Upper lobe of left lung (tissue), 6 donors: ENCODE results near the gene PYDC1. TPM values are rescaled to one million over a fixed set of nuclear protein-coding genes. Genes with fewer than 3 reads are reported as not detected.

Source experiments
- ATAC-seq, 2 donors: fragments of 200-7000 bp; cut with Tn5 transposase; one replicate each; pipeline ENCODE4 v1.9.1; 2022; ENCODE audit warnings: mild to moderate bottlenecking in 2 of 2, moderate library complexity in 2 of 2; ENCODE audit not compliant: low FRiP score in 2 of 2
- DNase-seq, 2 donors: peaks; one replicate each; pipeline ENCODE4 v3.0.0-alpha.2; 2019 to 2020
- H3K27ac ChIP-seq, 4 donors: fragments of 200-600 bp; sonication (generic); one replicate each; pipeline ENCODE4 v1.5.1; 2016 to 2019
- H3K27me3 ChIP-seq, 4 donors: fragments of 200-600 bp; sonication (generic); one replicate each; pipeline ENCODE4 v1.5.1; 2017 to 2019
- H3K36me3 ChIP-seq, 4 donors: fragments of 200-600 bp; sonication (generic); one replicate each; pipeline ENCODE4 v1.5.1; 2016 to 2019
- H3K4me1 ChIP-seq, 4 donors: fragments of 200-600 bp; sonication (generic); one replicate each; pipeline ENCODE4 v1.5.1; 2018 to 2019
- H3K4me3 ChIP-seq, 4 donors: fragments of 200-600 bp; sonication (generic); one replicate each; pipeline ENCODE4 v1.5.1; 2017 to 2019; ENCODE audit warnings: mild to moderate bottlenecking in 2 of 4, moderate library complexity in 1 of 4
- H3K9me3 ChIP-seq, 4 donors: fragments of 200-600 bp; sonication (generic); one replicate each; pipeline ENCODE4 v1.5.1; 2018 to 2019
- CTCF ChIP-seq, 6 experiments: fragments of 450-650 bp in 4 of 6; fragments of 200-600 bp in 2 of 6; sonication (generic) in 2 of 6; IDR thresholded peaks; one replicate each; pipeline ENCODE4 v1.5.1; 2016 to 2019; ENCODE audit warnings: antibody characterized with exemption in 6 of 6
- EP300 ChIP-seq, 4 donors: sonication (generic); formaldehyde crosslinking; IDR thresholded peaks; one replicate each; pipeline ENCODE4 v1.5.1; 2017; ENCODE audit warnings: antibody characterized with exemption in 4 of 4, control low read depth in 2 of 4
- POLR2A ChIP-seq, 4 donors: fragments of 450-650 bp; IDR thresholded peaks; one replicate each; pipeline ENCODE4 v1.5.1; 2016 to 2017; ENCODE audit warnings: antibody characterized with exemption in 4 of 4, mild to moderate bottlenecking in 2 of 4
- POLR2AphosphoS5 ChIP-seq, 2 donors: sonication (generic); formaldehyde crosslinking; IDR thresholded peaks; one replicate each; pipeline ENCODE4 v1.5.1; 2017; ENCODE audit warnings: antibody characterized with exemption in 2 of 2
- WGBS, 2 donors: methylation state at CpG; one replicate each; pipeline ENCODE4 v1.1.5; 2017 to 2018; 5-methylcytosine and 5-hydroxymethylcytosine counted together
- total RNA-seq, 6 donors: library from RNA; depleted of rRNA in 4 of 6; stranded (reverse); fragments of >200 nt in 4 of 6; gene quantifications; one replicate each; pipeline versions ENCODE4 v1.1.0 to v1.2.1, GENCODE V29; 2016 to 2021
- donor health status: DM: no; HTN: no; CAD: no; lungs with moderate emphysema.
- donor health status: DM: no; HTN: yes; CAD: no; lungs with severe emphysema.

Gene PYDC1
- total RNA-seq, 6 donors from 2014 or later: not detected

- Histone ChIP-seq H3K9me3 (no peaks in the 10 kb centered on the region), H3K27me3 (no peaks in the 10 kb centered on the region), H3K4me1 (peaks cover 3 to 21% (median 11%) of the 10 kb centered on the region in 4 donors), H3K4me3 (no peak overlapping the region), H3K36me3 (peaks cover 87 to 100% (median 94%) of the 10 kb centered on the region in 4 donors), H3K27ac (no peak overlapping the region)
- DNase-seq: no peak
- TF ChIP-seq CTCF (IDR thresholded peaks at IDR 0.05) (no peak), POLR2A (IDR thresholded peaks at IDR 0.05) (no peak), POLR2AphosphoS5 (IDR thresholded peaks at IDR 0.05) (no peak), EP300 (IDR thresholded peaks at IDR 0.05) (no peak)
- WGBS, 2 donors: 79 to 88% methylated on average over 3 of the region's 3 CpGs
- no peak for ATAC-seq
These were observed 28.2 kb downstream of the PYDC1 start for GRCh38 chr16:31188450-31189411.

DNA sequence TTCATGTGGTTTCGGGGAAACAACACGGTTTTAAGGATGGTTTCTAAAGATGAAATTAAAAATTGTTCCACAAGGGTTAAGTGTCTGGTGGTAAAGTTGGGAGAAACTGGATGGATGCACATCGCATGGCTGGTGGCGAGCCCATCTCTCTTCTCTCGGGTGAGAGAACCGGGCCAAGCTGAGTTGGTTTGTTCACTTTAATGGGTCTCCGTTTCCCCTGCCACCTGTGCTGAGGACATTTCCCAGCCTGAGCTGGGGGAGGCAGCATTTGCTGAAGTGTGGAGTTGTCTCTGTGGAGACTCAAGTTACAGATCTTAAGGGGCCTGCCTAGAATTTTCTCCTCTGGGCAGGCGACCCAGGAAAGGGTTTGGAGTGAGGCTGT, 29.1 kb downstream of the PYDC1 start:
- TF ChIP-seq EP300 (IDR thresholded peaks at IDR 0.05) (no peak), CTCF (IDR thresholded peaks at IDR 0.05) (no peak), POLR2A (IDR thresholded peaks at IDR 0.05) (no peak), POLR2AphosphoS5 (IDR thresholded peaks at IDR 0.05) (no peak)
- peaks cover 84 to 100% (median 92%) of the 10 kb centered on the region in 4 donors for H3K36me3 ChIP-seq
- H3K4me3 ChIP-seq: no peak overlapping the region
- 89 to 91% methylated on average over 8 of the region's 8 CpGs for WGBS, 2 donors
- DNase-seq (no peak), ATAC-seq (no peak)
- H3K27me3 ChIP-seq: no peaks in the 10 kb centered on the region
- H3K4me1 ChIP-seq: peaks cover 12 to 31% (median 20%) of the 10 kb centered on the region in 4 donors
- H3K27ac ChIP-seq: no peak overlapping the region
- H3K9me3 ChIP-seq: no peaks in the 10 kb centered on the region

DNA sequence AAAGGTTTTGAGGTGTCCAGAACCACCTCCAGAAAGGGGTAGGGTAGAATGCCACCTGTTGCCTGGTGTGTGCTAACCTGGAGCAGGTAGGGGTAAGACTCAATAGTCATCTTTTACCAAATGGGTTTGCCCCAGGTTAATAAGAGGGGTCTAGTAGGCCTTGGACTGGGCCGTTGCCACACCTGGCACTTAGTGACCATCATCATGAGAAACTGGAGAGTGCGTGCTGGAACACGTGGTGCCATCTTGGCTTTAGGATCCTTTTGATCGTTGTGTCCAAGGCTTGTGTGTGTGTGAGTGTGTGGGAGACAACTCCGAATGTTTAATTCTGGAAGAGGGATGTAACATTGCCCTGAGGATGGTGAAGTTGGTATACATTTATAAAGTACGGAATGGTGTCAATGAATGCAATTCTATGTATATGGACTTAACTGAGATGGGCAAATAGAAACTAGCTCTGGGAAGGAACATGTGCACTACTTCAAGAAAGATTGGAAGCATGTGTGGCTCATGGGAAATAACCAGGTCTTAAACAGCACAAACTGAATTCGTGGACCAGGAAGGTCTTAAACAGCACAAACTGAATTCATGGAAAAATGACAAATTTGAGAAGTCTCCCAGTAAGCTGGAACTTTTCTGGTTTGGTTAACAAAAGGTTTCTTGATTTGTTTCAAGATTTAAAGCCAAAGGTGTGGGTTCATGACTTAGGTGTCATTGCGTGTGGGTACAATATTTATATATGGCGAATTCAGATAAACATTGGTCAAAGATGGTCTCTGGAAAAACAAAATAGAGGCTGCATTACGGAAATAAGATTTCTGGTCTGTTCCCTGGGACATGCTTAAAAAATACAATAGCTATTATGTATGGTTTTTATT, 29.8 kb downstream of the PYDC1 start:
- no peak for DNase-seq
- peaks cover 18 to 37% (median 26%) of the 10 kb centered on the region in 4 donors for H3K4me1 ChIP-seq
- H3K27ac ChIP-seq: no peak overlapping the region
- peaks cover 78 to 100% (median 89%) of the 10 kb centered on the region in 4 donors for H3K36me3 ChIP-seq
- no peak for TF ChIP-seq EP300 (IDR thresholded peaks at IDR 0.05)
- TF ChIP-seq CTCF (IDR thresholded peaks at IDR 0.05): no peak
- no peak for TF ChIP-seq POLR2AphosphoS5 (IDR thresholded peaks at IDR 0.05)
- no peak for TF ChIP-seq POLR2A (IDR thresholded peaks at IDR 0.05)
- no peak overlapping the region for H3K4me3 ChIP-seq
- no peak for ATAC-seq
- WGBS, 2 donors: 87 to 90% methylated on average over 10 of the region's 10 CpGs
- H3K9me3 ChIP-seq: no peaks in the 10 kb centered on the region
- no peaks in the 10 kb centered on the region for H3K27me3 ChIP-seq

DNA sequence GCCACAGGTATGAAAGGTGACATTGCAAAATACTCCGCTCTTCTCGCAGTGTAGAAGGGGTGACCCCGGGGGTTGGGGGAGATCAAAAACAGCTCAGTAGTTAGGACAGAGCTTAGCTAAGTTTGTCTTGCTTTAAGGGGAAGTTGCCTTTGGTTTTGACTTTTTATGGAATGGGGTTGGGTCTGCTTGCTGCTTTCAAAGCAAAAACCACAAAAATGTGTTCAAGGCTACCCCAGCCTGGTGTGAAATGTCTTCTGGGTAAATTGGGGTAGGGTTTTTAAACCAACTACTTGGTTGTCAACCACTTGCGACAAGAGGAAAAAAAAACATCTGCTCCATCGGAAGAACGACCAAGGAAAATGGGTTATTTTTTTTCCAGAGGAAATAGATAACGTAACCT, 30.8 kb downstream of the PYDC1 start:
- no peaks in the 10 kb centered on the region for H3K27me3 ChIP-seq
- H3K4me3 ChIP-seq: no peak overlapping the region
- no peak for TF ChIP-seq EP300 (IDR thresholded peaks at IDR 0.05)
- 63 to 65% methylated on average over 7 of the region's 7 CpGs for whole genome bisulfite sequencing, 2 donors
- H3K36me3 ChIP-seq: peaks cover 69 to 92% (median 80%) of the 10 kb centered on the region in 4 donors
- DNase-seq (no peak), ATAC-seq (no peak)
- no peaks in the 10 kb centered on the region for H3K9me3 ChIP-seq
- peaks cover 28 to 47% (median 36%) of the 10 kb centered on the region in 4 donors for H3K4me1 ChIP-seq
- H3K27ac ChIP-seq: peak overlapping the region in 1 of 4 donors; percentile 13

DNA sequence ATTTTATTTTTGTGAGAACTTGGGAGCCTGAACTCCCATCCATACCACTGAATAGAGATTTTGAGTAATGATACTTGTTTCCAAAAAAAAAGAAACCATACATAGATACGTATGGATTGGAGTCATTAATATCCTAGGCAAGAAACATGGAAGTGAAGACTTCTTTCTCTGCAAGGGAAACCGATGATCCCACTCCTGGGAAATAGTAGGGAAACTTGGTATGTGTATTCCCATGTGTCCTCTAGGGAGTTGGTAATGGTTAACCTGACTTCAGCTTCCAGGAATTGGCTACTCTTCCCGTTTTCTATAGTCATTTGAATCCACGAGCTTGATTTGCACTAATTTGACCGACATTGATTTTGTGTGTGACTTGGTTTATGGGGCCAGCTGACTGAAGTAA, 31.6 kb downstream of the PYDC1 start:
- Histone ChIP-seq H3K4me3 (no peak overlapping the region), H3K27ac (peak overlapping the region in 1 of 4 donors; percentile 13), H3K9me3 (no peaks in the 10 kb centered on the region), H3K27me3 (no peaks in the 10 kb centered on the region), H3K4me1 (peaks cover 29 to 51% (median 36%) of the 10 kb centered on the region in 4 donors), H3K36me3 (peaks cover 61 to 83% (median 71%) of the 10 kb centered on the region in 4 donors)
- 72 to 78% methylated on average over 5 of the region's 5 CpGs for WGBS, 2 donors
- TF ChIP-seq POLR2AphosphoS5 (IDR thresholded peaks at IDR 0.05) (no peak), CTCF (IDR thresholded peaks at IDR 0.05) (no peak), EP300 (IDR thresholded peaks at IDR 0.05) (no peak), POLR2A (IDR thresholded peaks at IDR 0.05) (no peak)
- ATAC-seq (no peak), DNase-seq (no peak)
